GM13977 (cell line): ENCODE data around the gene HDDC3.
"Not testable (repeated sequence)": the region's sequence is repeated elsewhere in the genome, so short reads cannot be mapped to it uniquely, and the experiment has no call there.

Source experiments
- DNase-seq: peaks from one replicate; pipeline ENCODE4 v3.0.0; 2012; ENCODE audit warnings: low spot score
- in situ Hi-C: fragments of 300-500 bp; cut with MboI; formaldehyde crosslinking; loops from one replicate; pipeline ENCODE4 v1.12.0; 2022; ENCODE audit warnings: low sequenced_read_pairs, low pct_unique_long_range_greater_than_20kb, mixed read lengths, inconsistent platforms; ENCODE audit not compliant: unreplicated experiment
- TF ChIP-seq, protein P1 (sequence below): IDR thresholded peaks from 2 replicates; pipeline ENCODE4 v1.5.1; 2012; ENCODE audit warnings: mild to moderate bottlenecking, control low read depth; ENCODE audit not compliant: insufficient read depth; ENCODE audit errors: extremely low read depth, missing control alignments

The HDDC3 gene

DNA sequence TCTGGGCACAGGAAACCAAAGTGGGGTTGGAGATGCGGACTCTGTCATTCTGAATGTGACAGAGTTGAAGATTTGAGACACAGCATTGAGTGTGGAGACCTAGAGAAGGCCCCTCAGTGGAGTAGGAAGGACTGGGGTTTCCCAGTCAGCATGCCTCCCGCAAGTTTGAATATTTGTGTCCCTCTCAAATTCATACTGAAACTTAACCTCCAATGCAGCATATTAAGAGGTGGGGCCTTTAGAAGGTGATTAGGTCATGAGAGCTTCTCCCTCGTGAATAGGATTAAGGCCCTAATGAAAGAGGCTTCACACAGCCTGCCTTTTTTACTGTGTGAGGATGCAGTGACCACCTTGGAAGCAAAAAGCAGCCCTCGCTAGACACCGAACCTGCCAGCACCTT, 8.0 kb downstream of the HDDC3 start:
- peak; percentile 80 for DNase-seq
- TF ChIP-seq, protein P1, sequence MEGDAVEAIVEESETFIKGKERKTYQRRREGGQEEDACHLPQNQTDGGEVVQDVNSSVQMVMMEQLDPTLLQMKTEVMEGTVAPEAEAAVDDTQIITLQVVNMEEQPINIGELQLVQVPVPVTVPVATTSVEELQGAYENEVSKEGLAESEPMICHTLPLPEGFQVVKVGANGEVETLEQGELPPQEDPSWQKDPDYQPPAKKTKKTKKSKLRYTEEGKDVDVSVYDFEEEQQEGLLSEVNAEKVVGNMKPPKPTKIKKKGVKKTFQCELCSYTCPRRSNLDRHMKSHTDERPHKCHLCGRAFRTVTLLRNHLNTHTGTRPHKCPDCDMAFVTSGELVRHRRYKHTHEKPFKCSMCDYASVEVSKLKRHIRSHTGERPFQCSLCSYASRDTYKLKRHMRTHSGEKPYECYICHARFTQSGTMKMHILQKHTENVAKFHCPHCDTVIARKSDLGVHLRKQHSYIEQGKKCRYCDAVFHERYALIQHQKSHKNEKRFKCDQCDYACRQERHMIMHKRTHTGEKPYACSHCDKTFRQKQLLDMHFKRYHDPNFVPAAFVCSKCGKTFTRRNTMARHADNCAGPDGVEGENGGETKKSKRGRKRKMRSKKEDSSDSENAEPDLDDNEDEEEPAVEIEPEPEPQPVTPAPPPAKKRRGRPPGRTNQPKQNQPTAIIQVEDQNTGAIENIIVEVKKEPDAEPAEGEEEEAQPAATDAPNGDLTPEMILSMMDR: no peak
- in situ Hi-C loops: no loop called here

DNA sequence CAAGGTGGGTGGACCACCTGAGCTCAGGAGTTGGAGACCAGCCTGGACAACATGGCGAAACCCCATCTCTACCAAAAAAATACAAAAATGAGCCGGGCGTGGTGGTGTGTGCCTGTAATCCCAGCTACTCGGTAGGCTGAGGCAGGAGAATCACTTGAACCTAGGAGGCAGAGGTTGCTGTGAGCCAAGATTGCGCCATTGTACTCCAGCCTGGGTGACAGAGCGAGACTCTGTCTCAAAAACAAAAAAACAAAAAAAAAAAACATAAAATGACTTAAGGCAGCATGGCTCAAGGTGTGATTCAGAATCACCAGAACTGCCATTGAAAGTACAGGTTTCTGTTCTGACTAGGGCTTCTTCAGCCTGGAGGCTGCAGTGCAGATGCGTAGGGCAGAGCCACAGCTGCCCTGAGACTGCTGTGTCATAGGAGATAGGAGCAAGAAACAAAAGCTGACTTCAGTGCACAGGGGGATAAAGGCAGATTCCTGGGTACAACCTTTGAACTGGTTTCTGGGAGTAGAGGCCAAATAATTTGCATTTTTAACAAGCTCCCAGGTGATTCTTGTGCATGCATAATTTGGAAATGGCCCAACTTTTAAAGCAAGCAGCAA, 9.5 kb downstream of the HDDC3 start:
- in situ Hi-C loops: not testable (repeated sequence)
- DNase-seq: peak; percentile 80

DNA sequence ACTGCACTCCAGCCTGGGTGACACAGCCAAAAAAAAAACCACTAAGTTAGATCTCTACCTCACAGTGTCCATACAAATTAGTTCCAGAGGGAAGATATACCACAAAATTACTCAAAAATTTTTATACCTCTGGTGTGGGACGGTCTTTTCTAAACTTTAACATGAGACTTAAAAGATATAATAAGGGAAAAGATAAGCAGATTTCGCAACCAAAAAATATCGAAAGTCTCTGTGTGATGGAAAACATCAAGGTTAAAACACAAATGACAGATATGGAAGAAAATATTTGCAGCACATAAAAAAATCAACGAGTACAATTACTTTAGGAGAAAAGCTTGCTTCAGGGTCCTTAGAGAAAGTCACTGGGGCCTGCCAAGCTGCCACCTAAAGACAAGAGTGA, 10.5 kb downstream of the HDDC3 start:
- in situ Hi-C loops: no loop called here
- TF ChIP-seq, protein P1: no peak
- no peak for DNase-seq

DNA sequence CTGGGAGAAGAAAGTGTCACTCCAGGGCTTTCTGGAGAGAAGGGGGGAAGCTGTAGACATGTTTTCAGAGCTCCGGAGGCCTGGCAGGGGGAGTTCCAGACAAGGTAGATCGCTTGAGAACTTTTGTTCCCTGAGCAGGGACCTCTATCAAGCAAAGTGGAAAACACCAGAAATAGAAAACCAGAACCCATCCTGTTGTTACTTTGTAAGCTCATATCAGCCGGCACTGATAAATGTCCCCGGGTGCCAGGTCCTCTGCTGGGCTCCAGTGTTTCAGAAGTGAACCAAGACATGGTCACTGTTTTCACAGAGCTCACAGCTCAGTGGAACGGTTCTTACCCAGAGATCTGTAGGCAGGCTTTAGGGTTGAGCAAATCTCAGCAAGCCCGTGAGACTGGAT, 13.5 kb downstream of the HDDC3 start:
- in situ Hi-C loops: no loop called here
- DNase-seq: no peak
- TF ChIP-seq, protein P1: no peak

DNA sequence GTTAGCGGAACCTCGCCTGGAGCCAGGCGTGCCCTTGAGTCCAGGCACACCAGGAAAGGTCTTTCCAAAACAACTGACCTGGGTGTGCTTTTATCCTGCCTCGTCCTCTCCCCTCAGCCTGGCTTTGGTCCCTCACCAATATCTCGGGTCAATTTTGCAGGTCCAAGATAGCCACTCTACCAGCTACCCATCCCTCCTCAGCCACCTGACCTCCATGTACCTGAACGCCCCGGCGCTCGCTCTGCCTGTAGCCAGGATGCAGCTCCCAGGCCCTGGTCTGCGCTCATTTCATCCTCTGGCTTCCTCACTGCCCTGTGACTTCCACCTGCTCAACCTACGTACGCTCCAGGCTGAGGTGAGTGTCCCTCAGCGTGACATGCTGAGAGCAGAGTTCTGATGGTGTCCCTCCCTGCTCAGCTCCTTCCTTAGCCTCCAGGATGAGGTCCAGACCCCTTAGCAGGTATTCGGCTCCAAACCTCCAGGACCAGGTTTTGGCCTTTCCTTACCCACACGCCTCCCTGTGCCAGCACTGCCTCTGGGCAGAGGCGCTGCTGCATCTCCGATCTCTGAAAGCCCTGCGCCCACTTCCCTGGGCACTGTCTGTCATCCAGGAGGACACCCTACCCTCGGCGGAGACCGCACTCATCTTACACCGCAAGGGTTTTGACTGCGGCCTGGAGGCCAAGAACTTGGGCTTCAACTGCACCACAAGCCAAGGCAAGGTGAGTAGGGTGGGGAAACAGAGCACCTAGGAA, 14.1 kb downstream of the HDDC3 start:
- TF ChIP-seq, protein P1: no peak
- in situ Hi-C loops: no loop called here
- DNase-seq: no peak

DNA sequence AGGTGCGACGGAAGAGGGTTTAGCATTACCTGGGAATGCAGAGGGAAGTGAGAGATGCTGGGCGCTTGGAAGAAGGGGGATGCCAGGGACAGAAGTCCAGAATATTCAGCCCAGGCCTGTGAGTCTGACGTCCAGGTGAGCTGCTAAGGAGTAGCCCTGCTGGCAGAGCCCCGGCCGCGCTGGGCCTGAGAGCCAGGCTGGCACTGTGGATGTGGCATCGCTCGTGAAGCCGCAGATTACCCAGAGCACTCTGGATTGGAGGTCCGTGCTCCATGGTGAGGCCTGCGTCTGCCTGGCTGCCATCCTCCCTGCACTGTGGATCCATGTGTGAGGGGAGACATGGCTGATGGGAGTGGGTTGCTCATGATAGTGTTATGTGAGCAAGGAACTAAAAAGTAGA, 14.8 kb downstream of the HDDC3 start:
- no peak for DNase-seq
- TF ChIP-seq, protein P1: no peak
- in situ Hi-C loops: no loop called here

DNA sequence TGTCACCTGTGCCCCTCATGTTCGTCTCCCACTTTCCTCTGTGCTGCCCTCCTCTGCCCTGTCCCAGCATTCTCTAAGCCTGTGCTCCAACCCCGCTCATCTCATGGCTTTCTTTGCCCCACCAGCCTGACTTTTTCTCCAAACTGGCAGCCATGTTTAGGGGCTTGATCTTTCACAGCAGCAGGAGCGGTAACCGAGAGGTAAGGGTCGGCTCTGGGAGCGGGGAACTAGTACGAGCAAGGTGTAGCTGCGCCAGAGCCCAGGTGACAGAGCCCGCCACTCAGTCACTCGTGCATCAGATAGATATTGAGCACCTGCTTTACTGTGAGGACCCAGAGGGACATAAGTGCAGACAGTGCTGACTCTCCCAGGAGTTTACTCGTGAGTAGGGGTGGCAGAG, 15.9 kb downstream of the HDDC3 start:
- in situ Hi-C loops: no loop called here
- no peak for DNase-seq
- TF ChIP-seq, protein P1: no peak
